ENCODE data around the gene TNS3. TPM values are rescaled to one million over a fixed set of nuclear protein-coding genes. Genes with fewer than 3 reads are reported as not detected.

TNS3 gene
- total and polyA plus RNA-seq, 9 of the 15 experiments (the other 6 are each of a cell fraction or from before 2014, with no cell fraction given): 0.20 TPM; not detected in 8

DNA sequence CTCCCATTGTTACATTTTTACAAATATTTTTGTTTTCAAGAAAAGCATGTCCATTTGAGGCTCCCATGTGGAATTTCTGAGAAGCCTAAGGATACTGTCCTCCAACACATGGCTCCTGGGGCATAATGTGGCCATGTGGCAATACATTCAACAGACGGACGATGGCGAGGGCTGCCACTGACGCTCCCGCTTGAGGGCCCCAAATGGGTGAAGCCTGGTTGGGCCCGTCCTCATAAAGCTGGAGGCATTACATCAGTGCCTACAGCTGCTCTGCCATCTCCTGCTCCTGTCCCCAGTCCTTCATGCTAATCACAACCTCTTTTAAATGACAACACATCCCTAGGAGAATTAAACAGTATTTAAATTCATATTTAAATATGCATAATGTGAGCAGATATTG is 246.8 kb downstream of the TNS3 start:
- in situ Hi-C loops (cut with MboI) (no loop called here), intact Hi-C loops (cut with micrococcal nuclease) (no loop called here)
- Histone ChIP-seq H2AFZ (ENCODE audit: low read depth, low read length) (no peak overlapping the region), H4K20me1 (replicated peaks; ENCODE audit: control insufficient read depth, insufficient read depth, low read length) (no peaks in the 10 kb centered on the region), H3K9me3 (replicated peaks; ENCODE audit: control insufficient read depth, insufficient read depth, low read depth, low read length) (no peaks in the 10 kb centered on the region), H3K27ac (ENCODE audit: extremely low read depth, low read depth, low read length) (no peak overlapping the region), H3K9me1 (ENCODE audit: control insufficient read depth, insufficient read depth, low read length) (no peaks in the 10 kb centered on the region), H3K4me3 (no peak overlapping the region), H3K27me3 (ENCODE audit: control insufficient read depth in 2 of 2, insufficient read depth in 2 of 2, low read length in 2 of 2) (peaks cover 10 to 27% of the 10 kb centered on the region in 2 experiments; a peak in 4 of 5 replicates), H3K36me3 (ENCODE audit: control insufficient read depth, insufficient read depth, low read length) (no peaks in the 10 kb centered on the region), H3K9ac (ENCODE audit: insufficient read depth in 1 of 2, low read depth in 2 of 2, low read length in 2 of 2) (no peak overlapping the region), H3K4me2 (ENCODE audit: insufficient read depth, low read length) (no peak overlapping the region), H3K79me2 (ENCODE audit: control insufficient read depth, insufficient read depth, low read length) (no peaks in the 10 kb centered on the region), H3K4me1 (replicated peaks in 1 of 2; ENCODE audit: control insufficient read depth in 2 of 2, insufficient read depth in 2 of 2, low read length in 2 of 2) (no peaks in the 10 kb centered on the region)
- TF ChIP-seq, protein P1, sequence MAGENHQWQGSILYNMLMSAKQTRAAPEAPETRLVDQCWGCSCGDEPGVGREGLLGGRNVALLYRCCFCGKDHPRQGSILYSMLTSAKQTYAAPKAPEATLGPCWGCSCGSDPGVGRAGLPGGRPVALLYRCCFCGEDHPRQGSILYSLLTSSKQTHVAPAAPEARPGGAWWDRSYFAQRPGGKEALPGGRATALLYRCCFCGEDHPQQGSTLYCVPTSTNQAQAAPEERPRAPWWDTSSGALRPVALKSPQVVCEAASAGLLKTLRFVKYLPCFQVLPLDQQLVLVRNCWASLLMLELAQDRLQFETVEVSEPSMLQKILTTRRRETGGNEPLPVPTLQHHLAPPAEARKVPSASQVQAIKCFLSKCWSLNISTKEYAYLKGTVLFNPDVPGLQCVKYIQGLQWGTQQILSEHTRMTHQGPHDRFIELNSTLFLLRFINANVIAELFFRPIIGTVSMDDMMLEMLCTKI (IDR thresholded peaks at IDR 0.05; ENCODE audit: partially characterized antibody): no peak
- TF ChIP-seq, protein P2, sequence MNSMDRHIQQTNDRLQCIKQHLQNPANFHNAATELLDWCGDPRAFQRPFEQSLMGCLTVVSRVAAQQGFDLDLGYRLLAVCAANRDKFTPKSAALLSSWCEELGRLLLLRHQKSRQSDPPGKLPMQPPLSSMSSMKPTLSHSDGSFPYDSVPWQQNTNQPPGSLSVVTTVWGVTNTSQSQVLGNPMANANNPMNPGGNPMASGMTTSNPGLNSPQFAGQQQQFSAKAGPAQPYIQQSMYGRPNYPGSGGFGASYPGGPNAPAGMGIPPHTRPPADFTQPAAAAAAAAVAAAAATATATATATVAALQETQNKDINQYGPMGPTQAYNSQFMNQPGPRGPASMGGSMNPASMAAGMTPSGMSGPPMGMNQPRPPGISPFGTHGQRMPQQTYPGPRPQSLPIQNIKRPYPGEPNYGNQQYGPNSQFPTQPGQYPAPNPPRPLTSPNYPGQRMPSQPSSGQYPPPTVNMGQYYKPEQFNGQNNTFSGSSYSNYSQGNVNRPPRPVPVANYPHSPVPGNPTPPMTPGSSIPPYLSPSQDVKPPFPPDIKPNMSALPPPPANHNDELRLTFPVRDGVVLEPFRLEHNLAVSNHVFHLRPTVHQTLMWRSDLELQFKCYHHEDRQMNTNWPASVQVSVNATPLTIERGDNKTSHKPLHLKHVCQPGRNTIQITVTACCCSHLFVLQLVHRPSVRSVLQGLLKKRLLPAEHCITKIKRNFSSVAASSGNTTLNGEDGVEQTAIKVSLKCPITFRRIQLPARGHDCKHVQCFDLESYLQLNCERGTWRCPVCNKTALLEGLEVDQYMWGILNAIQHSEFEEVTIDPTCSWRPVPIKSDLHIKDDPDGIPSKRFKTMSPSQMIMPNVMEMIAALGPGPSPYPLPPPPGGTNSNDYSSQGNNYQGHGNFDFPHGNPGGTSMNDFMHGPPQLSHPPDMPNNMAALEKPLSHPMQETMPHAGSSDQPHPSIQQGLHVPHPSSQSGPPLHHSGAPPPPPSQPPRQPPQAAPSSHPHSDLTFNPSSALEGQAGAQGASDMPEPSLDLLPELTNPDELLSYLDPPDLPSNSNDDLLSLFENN (IDR thresholded peaks at IDR 0.05; ENCODE audit: low read depth in 2 of 2, low read length in 2 of 2): no peak
- TF ChIP-seq, protein P3, sequence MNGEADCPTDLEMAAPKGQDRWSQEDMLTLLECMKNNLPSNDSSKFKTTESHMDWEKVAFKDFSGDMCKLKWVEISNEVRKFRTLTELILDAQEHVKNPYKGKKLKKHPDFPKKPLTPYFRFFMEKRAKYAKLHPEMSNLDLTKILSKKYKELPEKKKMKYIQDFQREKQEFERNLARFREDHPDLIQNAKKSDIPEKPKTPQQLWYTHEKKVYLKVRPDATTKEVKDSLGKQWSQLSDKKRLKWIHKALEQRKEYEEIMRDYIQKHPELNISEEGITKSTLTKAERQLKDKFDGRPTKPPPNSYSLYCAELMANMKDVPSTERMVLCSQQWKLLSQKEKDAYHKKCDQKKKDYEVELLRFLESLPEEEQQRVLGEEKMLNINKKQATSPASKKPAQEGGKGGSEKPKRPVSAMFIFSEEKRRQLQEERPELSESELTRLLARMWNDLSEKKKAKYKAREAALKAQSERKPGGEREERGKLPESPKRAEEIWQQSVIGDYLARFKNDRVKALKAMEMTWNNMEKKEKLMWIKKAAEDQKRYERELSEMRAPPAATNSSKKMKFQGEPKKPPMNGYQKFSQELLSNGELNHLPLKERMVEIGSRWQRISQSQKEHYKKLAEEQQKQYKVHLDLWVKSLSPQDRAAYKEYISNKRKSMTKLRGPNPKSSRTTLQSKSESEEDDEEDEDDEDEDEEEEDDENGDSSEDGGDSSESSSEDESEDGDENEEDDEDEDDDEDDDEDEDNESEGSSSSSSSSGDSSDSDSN (IDR thresholded peaks at IDR 0.05; ENCODE audit: borderline replicate concordance in 1 of 2, low read depth in 2 of 2, low read length in 2 of 2): no peak
- TF ChIP-seq ZBED1 (IDR thresholded peaks at IDR 0.05) (no peak), WHSC1 (IDR thresholded peaks at IDR 0.05; ENCODE audit: low read length) (no peak), ZNF764 (CRISPR knock-in tag; IDR thresholded peaks at IDR 0.05; ENCODE audit: low read depth) (no peak), FOXJ2 (tag; IDR thresholded peaks at IDR 0.05) (no peak)
- TF ChIP-seq, protein P4, sequence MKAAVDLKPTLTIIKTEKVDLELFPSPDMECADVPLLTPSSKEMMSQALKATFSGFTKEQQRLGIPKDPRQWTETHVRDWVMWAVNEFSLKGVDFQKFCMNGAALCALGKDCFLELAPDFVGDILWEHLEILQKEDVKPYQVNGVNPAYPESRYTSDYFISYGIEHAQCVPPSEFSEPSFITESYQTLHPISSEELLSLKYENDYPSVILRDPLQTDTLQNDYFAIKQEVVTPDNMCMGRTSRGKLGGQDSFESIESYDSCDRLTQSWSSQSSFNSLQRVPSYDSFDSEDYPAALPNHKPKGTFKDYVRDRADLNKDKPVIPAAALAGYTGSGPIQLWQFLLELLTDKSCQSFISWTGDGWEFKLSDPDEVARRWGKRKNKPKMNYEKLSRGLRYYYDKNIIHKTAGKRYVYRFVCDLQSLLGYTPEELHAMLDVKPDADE (conservative IDR thresholded peaks at IDR 0.05; ENCODE audit: control insufficient read depth, low read depth, low read length): no peak
- ATAC-seq: no peak
- ChIA-PET POLR2A (no interaction called here), CTCF (ENCODE audit: low intra/inter-chr PET ratio) (no interaction called here)
- no TSS peak for BruUV-seq (replicated peaks)
- WGBS (ENCODE audit: insufficient coverage, low coverage, missing lambda C conversion rate): 0% methylated on average over 6 of the region's 6 CpGs
- no peak for DNase-seq (ENCODE audit: extremely low read depth in 1 of 4, low spot score in 3 of 4)
- FAIRE-seq: no peak
